CD14-positive monocyte (primary cell): ENCODE measurements around the gene CAST. TPM values are rescaled to one million over a fixed set of nuclear protein-coding genes. Genes with fewer than 3 reads are reported as not detected.

ENCODE experiments used
- DNase-seq, 3 donors: peaks; one replicate each; pipeline ENCODE4 v3.0.0-alpha.2; 2011 to 2022
- H2AFZ ChIP-seq: 2 replicates; pipeline ENCODE4 v1.6.0; 2012; ENCODE audit warnings: mild to moderate bottlenecking, low read depth, low read length, inconsistent platforms; ENCODE audit not compliant: insufficient read depth, poor library complexity, severe bottlenecking
- H3K27ac ChIP-seq, 2 donors: 1 replicate in 1 of 2; 2 replicates in 1 of 2; pipeline ENCODE4 v1.5.1; 2012 to 2013; ENCODE audit warnings: low read length in 2 of 2, control low read depth in 1 of 2, inconsistent platforms in 1 of 2, low read depth in 1 of 2, mild to moderate bottlenecking in 1 of 2
- H3K27me3 ChIP-seq, 2 donors: one replicate each; pipeline versions ENCODE4 v1.6.0 to v1.6.1; 2011 to 2013; ENCODE audit warnings: low read length in 2 of 2; ENCODE audit not compliant: control insufficient read depth in 2 of 2, insufficient read depth in 2 of 2
- H3K36me3 ChIP-seq, 2 donors: replicated peaks in 1 of 2; 1 replicate in 1 of 2; 2 replicates in 1 of 2; pipeline versions ENCODE4 v1.5.1 to v1.6.1; 2012 to 2013; ENCODE audit warnings: low read length in 2 of 2, control low read depth in 1 of 2, inconsistent platforms in 1 of 2, mild to moderate bottlenecking in 1 of 2; ENCODE audit not compliant: insufficient read depth in 2 of 2, control insufficient read depth in 1 of 2
- H3K4me1 ChIP-seq, 2 donors: 1 replicate in 1 of 2; 2 replicates in 1 of 2; pipeline versions ENCODE4 v1.5.1 to v1.6.1; 2012 to 2013; ENCODE audit warnings: low read length in 2 of 2, control low read depth in 1 of 2, inconsistent platforms in 1 of 2, mild to moderate bottlenecking in 1 of 2, moderate library complexity in 1 of 2; ENCODE audit not compliant: insufficient read depth in 2 of 2, control insufficient read depth in 1 of 2
- H3K4me2 ChIP-seq: replicated peaks from 2 replicates; pipeline ENCODE3; 2012; ENCODE audit warnings: low read length, moderate library complexity, mild to moderate bottlenecking; ENCODE audit not compliant: poor library complexity, severe bottlenecking; ENCODE audit errors: extremely low read depth
- H3K4me3 ChIP-seq, 3 experiments: fragments of 200-600 bp in 1 of 3; sonication (generic) in 1 of 3; replicated peaks in 1 of 3; 1 replicate in 2 of 3; 2 replicates in 1 of 3; pipeline ENCODE4 v1.5.1; 2011 to 2013; ENCODE audit warnings: low read length in 3 of 3, mild to moderate bottlenecking in 3 of 3, control low read depth in 2 of 3, low read depth in 2 of 3, inconsistent platforms in 1 of 3, moderate library complexity in 1 of 3
- H3K79me2 ChIP-seq: 2 replicates; pipeline ENCODE4 v1.6.0; 2012; ENCODE audit warnings: mild to moderate bottlenecking, control low read depth, inconsistent platforms, low read length, moderate library complexity; ENCODE audit not compliant: insufficient read depth
- H3K9ac ChIP-seq: 2 replicates; pipeline ENCODE4 v1.6.0; 2017; ENCODE audit warnings: low read length, mild to moderate bottlenecking; ENCODE audit not compliant: insufficient read depth, poor library complexity, severe bottlenecking
- H3K9me3 ChIP-seq, 2 donors: replicated peaks in 1 of 2; 1 replicate in 1 of 2; 2 replicates in 1 of 2; pipeline versions ENCODE4 v1.5.1 to v1.6.1; 2012 to 2013; ENCODE audit warnings: low read length in 2 of 2, control low read depth in 1 of 2; ENCODE audit not compliant: control insufficient read depth in 1 of 2, insufficient read depth in 1 of 2
- H4K20me1 ChIP-seq: 2 replicates; pipeline ENCODE4 v1.6.0; 2012; ENCODE audit warnings: mild to moderate bottlenecking, low read length, control low read depth, moderate library complexity; ENCODE audit not compliant: insufficient read depth
- H3K27ac Mint-ChIP-seq, 7 donors: one replicate each; pipeline ENCODE4 v1.8.0; 2020; ENCODE audit warnings: mild to moderate bottlenecking in 7 of 7, mixed read lengths in 7 of 7, moderate library complexity in 6 of 7, inconsistent platforms in 2 of 7
- H3K27me3 Mint-ChIP-seq, 3 donors: one replicate each; pipeline ENCODE4 v1.8.0; 2021 to 2022; ENCODE audit warnings: low read depth in 3 of 3, mild to moderate bottlenecking in 3 of 3, mixed read lengths in 3 of 3, moderate library complexity in 3 of 3, inconsistent platforms in 1 of 3
- H3K36me3 Mint-ChIP-seq, 2 donors: one replicate each; pipeline ENCODE4 v1.8.0; 2020; ENCODE audit warnings: mixed read lengths in 2 of 2, inconsistent platforms in 1 of 2, mild to moderate bottlenecking in 1 of 2
- H3K4me1 Mint-ChIP-seq: one replicate; pipeline ENCODE4 v1.8.0; 2020; ENCODE audit warnings: mild to moderate bottlenecking, mixed read lengths
- H3K4me3 Mint-ChIP-seq, 2 donors: one replicate each; pipeline ENCODE4 v1.8.0; 2020; ENCODE audit warnings: mild to moderate bottlenecking in 2 of 2, mixed read lengths in 2 of 2, moderate library complexity in 1 of 2
- H3K9me3 Mint-ChIP-seq, 7 donors: one replicate each; pipeline ENCODE4 v1.8.0; 2020 to 2022; ENCODE audit warnings: mixed read lengths in 7 of 7, mild to moderate bottlenecking in 6 of 7, moderate library complexity in 6 of 7, inconsistent platforms in 2 of 7
- WGBS: methylation state at CpG from one replicate; pipeline ENCODE4 v1.1.5; 2013; ENCODE audit warnings: missing lambda C conversion rate; ENCODE audit not compliant: insufficient coverage; 5-methylcytosine and 5-hydroxymethylcytosine counted together
- intact Hi-C, 2 donors: fragments of 100-400 bp; cut with micrococcal nuclease; formaldehyde crosslinking; loops; one replicate each; pipeline versions ENCODE4 v1.15.0 to v1.15.1; 2023
- polyA plus RNA-seq, 3 donors: library from polyadenylated mRNA; depleted of rRNA in 1 of 3; unstranded in 2 of 3; stranded (reverse) in 1 of 3; fragments of 300-500 nt in 2 of 3; fragments of >200 nt in 1 of 3; fragmentation: Illumina TruSeq in 2 of 3; gene quantifications; 1 replicate in 2 of 3; 2 replicates in 1 of 3; pipeline ENCODE4 v1.2.3, GENCODE V29; 2012 to 2021
- TF ChIP-seq, protein P1 (sequence below): fragments of 200-600 bp; IDR thresholded peaks from one replicate; pipeline ENCODE4 v1.8.0; 2022; ENCODE audit warnings: antibody characterized with exemption, mild to moderate bottlenecking

CAST gene
- polyA plus RNA-seq, 3 donors: 49.6 to 125 (median 76.8) TPM

DNA sequence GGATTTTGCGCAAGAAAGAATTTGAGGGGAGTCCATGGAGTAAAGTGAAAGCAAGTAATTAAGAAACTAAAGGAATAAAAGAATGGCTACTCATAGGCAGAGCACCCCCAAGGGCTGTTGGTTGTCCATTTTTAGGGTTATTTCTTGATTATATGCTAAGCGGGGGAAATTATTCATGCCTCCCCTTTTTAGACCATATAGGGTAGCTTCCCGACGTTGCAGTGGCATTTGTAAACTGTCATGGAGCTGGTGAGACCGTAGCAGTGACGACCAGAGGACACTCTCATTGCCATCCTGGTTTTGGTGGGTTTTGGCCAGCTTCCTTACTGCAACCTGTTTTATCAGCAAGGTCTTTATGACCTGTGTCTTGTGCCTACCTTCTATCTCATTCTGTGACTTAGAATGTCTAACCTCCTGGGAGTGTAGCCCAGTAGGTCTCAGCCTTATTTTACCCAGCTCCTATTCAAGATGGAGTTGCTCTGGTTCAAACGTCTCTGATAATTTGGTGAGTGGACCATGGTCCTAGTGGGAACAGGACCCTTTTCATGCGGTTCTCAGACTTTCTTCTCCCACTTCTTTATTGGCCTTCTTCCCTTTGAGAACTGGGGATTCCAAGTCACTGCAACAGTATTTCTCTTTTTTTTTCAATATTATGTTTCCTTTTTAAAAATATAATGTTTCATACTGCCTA is 146.8 kb downstream of the CAST start:
- peaks cover 29 to 39% of the 10 kb centered on the region in 2 donors for H3K4me1 ChIP-seq
- 93% methylated on average over 6 of the region's 8 CpGs for WGBS

DNA sequence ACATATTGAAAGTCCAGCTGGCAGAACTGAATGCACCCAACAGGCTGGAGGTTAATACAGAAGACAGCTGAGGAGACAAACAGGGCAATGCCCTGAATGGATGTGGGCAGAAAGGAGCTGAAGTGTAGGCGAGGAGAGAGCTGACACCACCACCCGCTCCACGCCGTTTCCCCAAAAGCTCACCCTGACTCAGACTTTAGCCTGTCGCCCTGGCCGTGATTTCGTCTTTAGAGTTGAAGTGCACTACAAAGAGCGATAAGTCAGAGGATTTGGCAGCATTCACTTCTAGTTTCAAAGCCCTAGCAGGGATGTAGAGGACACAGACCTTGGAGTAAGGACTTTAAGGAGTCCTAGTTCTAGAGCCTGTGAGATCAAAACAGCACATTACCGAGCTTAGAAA is 147.7 kb downstream of the CAST start:
- H3K36me3 Mint-ChIP-seq: peaks cover 0 to 3% of the 10 kb centered on the region in 2 donors
- H3K27me3 Mint-ChIP-seq: peaks cover 0 to 3% (median 0%) of the 10 kb centered on the region in 3 donors
- peaks cover 26% of the 10 kb centered on the region for H3K79me2 ChIP-seq
- H3K27ac ChIP-seq: no peak overlapping the region
- no peak overlapping the region for H3K4me2 ChIP-seq
- no peak overlapping the region for H2AFZ ChIP-seq
- 88% methylated on average over 5 of the region's 9 CpGs for WGBS
- TF ChIP-seq, protein P1, sequence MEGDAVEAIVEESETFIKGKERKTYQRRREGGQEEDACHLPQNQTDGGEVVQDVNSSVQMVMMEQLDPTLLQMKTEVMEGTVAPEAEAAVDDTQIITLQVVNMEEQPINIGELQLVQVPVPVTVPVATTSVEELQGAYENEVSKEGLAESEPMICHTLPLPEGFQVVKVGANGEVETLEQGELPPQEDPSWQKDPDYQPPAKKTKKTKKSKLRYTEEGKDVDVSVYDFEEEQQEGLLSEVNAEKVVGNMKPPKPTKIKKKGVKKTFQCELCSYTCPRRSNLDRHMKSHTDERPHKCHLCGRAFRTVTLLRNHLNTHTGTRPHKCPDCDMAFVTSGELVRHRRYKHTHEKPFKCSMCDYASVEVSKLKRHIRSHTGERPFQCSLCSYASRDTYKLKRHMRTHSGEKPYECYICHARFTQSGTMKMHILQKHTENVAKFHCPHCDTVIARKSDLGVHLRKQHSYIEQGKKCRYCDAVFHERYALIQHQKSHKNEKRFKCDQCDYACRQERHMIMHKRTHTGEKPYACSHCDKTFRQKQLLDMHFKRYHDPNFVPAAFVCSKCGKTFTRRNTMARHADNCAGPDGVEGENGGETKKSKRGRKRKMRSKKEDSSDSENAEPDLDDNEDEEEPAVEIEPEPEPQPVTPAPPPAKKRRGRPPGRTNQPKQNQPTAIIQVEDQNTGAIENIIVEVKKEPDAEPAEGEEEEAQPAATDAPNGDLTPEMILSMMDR: no peak
- H3K4me1 ChIP-seq: peaks cover 28 to 30% of the 10 kb centered on the region in 2 donors
- no peaks in the 10 kb centered on the region for H3K27me3 ChIP-seq
- no peak overlapping the region for H3K4me3 Mint-ChIP-seq
- no peaks in the 10 kb centered on the region for H3K9me3 Mint-ChIP-seq
- intact Hi-C loops: loop anchor here (5.0 to 10.0 kb wide), 4 partner anchors 67 to 372 kb away; partner anchors contain the start of genes LNPEP (in 2 of the 2), ERAP2 (in 1 of the 2) and RIOK2 (in 1 of the 2)
- H4K20me1 ChIP-seq: no peaks in the 10 kb centered on the region
- H3K9me3 ChIP-seq: no peaks in the 10 kb centered on the region
- H3K27ac Mint-ChIP-seq: peak overlapping the region in 1 of 7 donors; percentile 15
- H3K9ac ChIP-seq: no peak overlapping the region
- no peak for DNase-seq
- no peaks in the 10 kb centered on the region for H3K36me3 ChIP-seq
- peaks cover 30% of the 10 kb centered on the region for H3K4me1 Mint-ChIP-seq
- H3K4me3 ChIP-seq: no peak overlapping the region

More for the DNA sequence above, 146.8 kb downstream of the CAST start:
- H3K79me2 ChIP-seq: peaks cover 35% of the 10 kb centered on the region
- peak overlapping the region in 1 of 2 donors; percentile 89 for H3K4me3 Mint-ChIP-seq
- DNase-seq: no peak
- peak overlapping the region; percentile 96 for H3K9ac ChIP-seq
- H3K36me3 Mint-ChIP-seq: peaks cover 5 to 7% of the 10 kb centered on the region in 2 donors
- peak overlapping the region in 1 of 2 donors; percentile 97 for H3K27ac ChIP-seq
- H3K27ac Mint-ChIP-seq: peak overlapping the region in 6 of 7 donors; percentile 96 to 100 (median 98)
- H3K4me1 Mint-ChIP-seq: peaks cover 39% of the 10 kb centered on the region
- peaks cover 0 to 2% of the 10 kb centered on the region in 2 donors for H3K36me3 ChIP-seq
- peak overlapping the region; percentile 93 for H2AFZ ChIP-seq
- H3K27me3 ChIP-seq: no peaks in the 10 kb centered on the region
- peak overlapping the region in 1 of 3 experiments; percentile 88 for H3K4me3 ChIP-seq
- peaks cover 0 to 3% (median 0%) of the 10 kb centered on the region in 3 donors for H3K27me3 Mint-ChIP-seq
- intact Hi-C loops: loop anchor here (5.0 to 10.0 kb wide), 4 partner anchors 68 to 373 kb away; partner anchors contain the start of genes LNPEP (in 2 of the 2), ERAP2 (in 1 of the 2) and RIOK2 (in 1 of the 2)
- H3K9me3 Mint-ChIP-seq: peaks cover 0 to 3% (median 0%) of the 10 kb centered on the region in 7 donors
- peak overlapping the region; percentile 76 for H3K4me2 ChIP-seq
- H4K20me1 ChIP-seq: peaks cover 6% of the 10 kb centered on the region
- TF ChIP-seq, protein P1: no peak
- no peaks in the 10 kb centered on the region for H3K9me3 ChIP-seq
